ENCODE data around the gene GDAP1L1. TPM values are rescaled to one million over a fixed set of nuclear protein-coding genes. Genes with fewer than 3 reads are reported as not detected.

GDAP1L1 gene
- total RNA-seq, 4 donors from 2014 or later, result not detected

DNA sequence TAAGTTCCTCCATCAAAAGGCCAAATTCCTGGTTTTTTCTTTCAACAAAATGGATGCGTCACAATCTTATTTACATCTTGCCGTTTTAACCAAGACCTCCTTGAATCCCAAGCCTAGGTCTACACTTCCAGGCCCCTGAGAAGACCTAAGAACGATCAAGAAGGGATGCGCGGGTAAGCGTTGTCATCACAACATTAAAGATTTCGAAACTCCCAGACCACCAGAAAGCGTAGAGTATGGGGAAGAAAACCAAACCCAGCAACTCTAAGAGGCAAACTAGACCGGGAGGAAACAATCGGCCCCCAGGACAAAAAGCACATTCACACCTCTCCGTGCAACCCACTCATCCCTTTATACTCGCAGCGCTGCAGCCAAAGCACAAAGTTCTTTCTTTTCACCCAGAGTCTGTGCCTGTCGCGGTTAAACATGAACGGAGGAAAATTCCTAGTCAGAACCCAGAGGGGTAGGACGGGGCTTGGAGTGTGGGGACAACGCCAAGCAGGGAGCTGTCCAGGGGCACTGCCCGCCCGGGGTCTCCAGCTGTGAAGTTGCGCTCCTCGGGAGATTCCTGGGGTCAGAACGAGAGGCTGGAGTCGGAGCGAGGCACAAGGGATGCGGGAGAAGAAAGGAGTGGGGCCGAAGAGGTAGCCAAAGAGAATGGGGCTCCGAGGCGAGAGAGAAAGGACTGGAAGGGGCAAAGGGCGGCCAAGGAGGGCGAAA is 37.3 kb upstream of the GDAP1L1 start:
- peak in 1 of 2 donors; percentile 1 for ATAC-seq
- intact Hi-C loops (cut with DNase I; ENCODE audit: low total_unique reads), result loop anchor here (2.0 to 10.0 kb wide), 12 partner anchors 23 to 1762 kb away; partner anchors contain the start of genes IFT52, JPH2, PKIG and SERINC3
- TF ChIP-seq, protein P1, sequence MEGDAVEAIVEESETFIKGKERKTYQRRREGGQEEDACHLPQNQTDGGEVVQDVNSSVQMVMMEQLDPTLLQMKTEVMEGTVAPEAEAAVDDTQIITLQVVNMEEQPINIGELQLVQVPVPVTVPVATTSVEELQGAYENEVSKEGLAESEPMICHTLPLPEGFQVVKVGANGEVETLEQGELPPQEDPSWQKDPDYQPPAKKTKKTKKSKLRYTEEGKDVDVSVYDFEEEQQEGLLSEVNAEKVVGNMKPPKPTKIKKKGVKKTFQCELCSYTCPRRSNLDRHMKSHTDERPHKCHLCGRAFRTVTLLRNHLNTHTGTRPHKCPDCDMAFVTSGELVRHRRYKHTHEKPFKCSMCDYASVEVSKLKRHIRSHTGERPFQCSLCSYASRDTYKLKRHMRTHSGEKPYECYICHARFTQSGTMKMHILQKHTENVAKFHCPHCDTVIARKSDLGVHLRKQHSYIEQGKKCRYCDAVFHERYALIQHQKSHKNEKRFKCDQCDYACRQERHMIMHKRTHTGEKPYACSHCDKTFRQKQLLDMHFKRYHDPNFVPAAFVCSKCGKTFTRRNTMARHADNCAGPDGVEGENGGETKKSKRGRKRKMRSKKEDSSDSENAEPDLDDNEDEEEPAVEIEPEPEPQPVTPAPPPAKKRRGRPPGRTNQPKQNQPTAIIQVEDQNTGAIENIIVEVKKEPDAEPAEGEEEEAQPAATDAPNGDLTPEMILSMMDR (IDR thresholded peaks at IDR 0.05 in 4 of 5, conservative IDR thresholded peaks at IDR 0.05 in 1 of 5), result no peak
- no peak for TF ChIP-seq POLR2A (IDR thresholded peaks at IDR 0.05)
- Histone ChIP-seq H3K4me1 (peaks cover 51 to 57% of the 10 kb centered on the region in 2 donors), H3K4me3 (peak overlapping the region; percentile 90 to 98 (median 95)), H3K27ac (peak overlapping the region; percentile 97 to 100 (median 98)), H3K9me3 (no peaks in the 10 kb centered on the region), H3K36me3 (no peaks in the 10 kb centered on the region), H3K27me3 (no peaks in the 10 kb centered on the region)
- peak in 1 of 2 donors; percentile 43 for DNase-seq
- in situ Hi-C loops (cut with MboI; ENCODE audit: low sequenced_read_pairs in 4 of 4), result loop anchor here (10.0 to 25.0 kb wide), 8 partner anchors 252 to 1152 kb away; partner anchors contain the start of genes KCNK15 (in 2 of the 4), PKIG (in 1 of the 4), SDC4 (in 1 of the 4) and SRSF6 (in 1 of the 4)

DNA sequence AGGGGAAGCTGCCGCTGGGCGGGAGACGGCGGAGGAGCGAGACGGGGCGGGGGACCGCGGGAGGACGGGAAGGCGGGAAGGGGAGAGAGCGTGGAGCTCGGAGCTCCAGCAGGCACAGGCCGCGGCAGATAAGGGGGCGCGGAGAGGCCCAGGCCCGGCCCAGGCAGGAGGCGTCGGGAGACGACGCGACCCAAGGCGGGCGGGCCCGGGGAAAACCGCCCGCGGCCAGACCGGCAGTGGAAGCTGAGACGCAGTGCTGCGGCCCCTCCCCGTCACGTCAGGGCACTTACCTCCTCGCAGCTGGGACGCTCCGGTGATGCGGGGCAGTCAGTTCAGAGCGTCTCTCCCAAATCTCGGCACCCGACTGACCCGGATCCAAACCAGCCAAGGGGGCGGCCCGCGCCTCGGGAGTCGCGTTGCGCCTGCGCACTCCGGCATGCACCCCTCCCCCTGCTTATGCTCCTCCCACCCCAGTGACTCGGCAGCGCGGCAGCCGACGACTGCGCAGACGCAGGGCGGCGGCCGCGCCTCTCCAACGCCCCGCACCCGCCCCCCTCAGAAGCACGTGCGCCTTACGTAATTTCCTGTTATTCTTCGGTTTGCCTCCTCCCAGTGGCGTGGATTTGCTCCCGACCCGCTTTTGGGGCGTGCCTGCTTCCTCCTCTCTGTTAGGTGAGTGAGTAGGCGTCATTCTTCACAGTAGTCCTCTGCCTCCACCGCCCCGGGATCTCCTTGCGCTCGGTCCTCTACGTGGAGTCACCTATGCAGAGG is 36.5 kb upstream of the GDAP1L1 start, which contains the start of gene OSER1:
Gene OSER1, minus strand, starts transcription at position 366 of the 771 bp plus-strand sequence. CDS start 3,814 bp downstream, outside the sequence.
- peak; percentile 98 to 99 for DNase-seq
- H3K36me3 ChIP-seq, result no peaks in the 10 kb centered on the region
- in situ Hi-C loops (cut with MboI; ENCODE audit: low sequenced_read_pairs in 4 of 4) (loop anchor here (10.0 to 25.0 kb wide), 8 partner anchors 252 to 1152 kb away; partner anchors contain the start of genes KCNK15 (in 2 of the 4), PKIG (in 1 of the 4), SDC4 (in 1 of the 4) and SRSF6 (in 1 of the 4)), intact Hi-C loops (cut with DNase I; ENCODE audit: low total_unique reads) (loop anchor here (2.0 to 10.0 kb wide), 9 partner anchors 24 to 1762 kb away; partner anchors contain the start of genes JPH2, SERINC3, SRSF6 and TOMM34)
- H3K4me1 ChIP-seq, result peaks cover 44 to 50% of the 10 kb centered on the region in 2 donors
- TF ChIP-seq POLR2A (IDR thresholded peaks at IDR 0.05), result peak; percentile 97 to 98
- TF ChIP-seq, protein P1 (IDR thresholded peaks at IDR 0.05 in 4 of 5, conservative IDR thresholded peaks at IDR 0.05 in 1 of 5), result no peak
- no peaks in the 10 kb centered on the region for H3K9me3 ChIP-seq
- peak within 1 kb of the TSS; percentile 97 to 100 (median 98) for H3K27ac ChIP-seq
- no peaks in the 10 kb centered on the region for H3K27me3 ChIP-seq
- ATAC-seq, result peak; percentile 83 to 85
- H3K4me3 ChIP-seq, result peak within 1 kb of the TSS; percentile 90 to 98 (median 95)

DNA sequence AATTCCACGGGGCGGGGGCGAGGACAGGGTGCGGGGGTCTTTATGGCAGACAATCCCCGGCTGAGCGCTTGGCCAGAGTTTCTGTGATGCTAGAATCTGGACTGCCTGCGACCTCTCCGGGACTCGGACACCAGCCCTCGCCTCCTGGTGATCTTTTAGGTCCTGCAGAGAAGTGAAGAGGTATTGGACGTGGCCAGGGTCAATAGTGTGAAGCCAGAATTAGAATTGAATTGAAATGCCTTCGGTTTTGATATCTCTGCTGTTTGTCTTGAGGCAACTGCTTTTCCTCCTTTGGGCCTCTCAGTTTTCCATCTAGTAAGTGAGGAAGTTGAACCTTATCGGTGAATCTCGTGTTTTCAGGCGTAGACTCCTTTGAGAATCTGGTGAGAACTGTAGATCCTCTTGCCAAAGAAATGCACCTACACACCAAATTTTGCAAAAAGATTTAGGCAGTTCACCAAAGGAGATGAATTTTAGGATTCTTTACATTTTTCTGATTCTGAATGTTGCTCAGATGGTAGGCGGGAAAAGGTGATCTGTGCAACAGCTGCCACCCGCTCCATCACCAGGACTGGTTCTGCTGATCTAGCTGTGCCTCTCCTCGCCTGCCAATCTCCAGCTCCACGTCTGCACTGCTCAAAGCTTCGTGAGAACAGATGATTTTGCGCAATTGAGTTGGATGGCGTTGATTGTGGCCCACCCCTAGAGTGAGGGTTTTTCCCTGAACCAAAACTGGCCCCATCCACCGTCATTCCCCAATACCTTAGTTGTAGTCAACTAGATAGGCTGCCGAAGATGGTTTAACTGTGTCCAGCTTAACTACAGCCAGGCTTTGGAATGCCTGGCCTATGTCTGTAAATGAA is 35.7 kb upstream of the GDAP1L1 start:
- H3K27ac ChIP-seq, result peak overlapping the region; percentile 97 to 100 (median 98)
- ATAC-seq (peak in 1 of 2 donors; percentile 2), DNase-seq (peak; percentile 25 to 33)
- H3K9me3 ChIP-seq, result no peaks in the 10 kb centered on the region
- H3K4me3 ChIP-seq, result peak overlapping the region; percentile 81 to 98 (median 88)
- no peaks in the 10 kb centered on the region for H3K27me3 ChIP-seq
- intact Hi-C loops (cut with DNase I; ENCODE audit: low total_unique reads), result loop anchor here (2.0 to 10.0 kb wide), 9 partner anchors 25 to 1761 kb away; partner anchors contain the start of genes JPH2, SERINC3, SRSF6 and TOMM34
- peaks cover 37 to 42% of the 10 kb centered on the region in 2 donors for H3K4me1 ChIP-seq
- in situ Hi-C loops (cut with MboI; ENCODE audit: low sequenced_read_pairs in 4 of 4), result loop anchor here (10.0 to 25.0 kb wide), 8 partner anchors 251 to 1151 kb away; partner anchors contain the start of genes KCNK15 (in 2 of the 4), PKIG (in 1 of the 4), SDC4 (in 1 of the 4) and SRSF6 (in 1 of the 4)
- no peak for TF ChIP-seq POLR2A (IDR thresholded peaks at IDR 0.05)
- TF ChIP-seq, protein P1 (IDR thresholded peaks at IDR 0.05 in 4 of 5, conservative IDR thresholded peaks at IDR 0.05 in 1 of 5), result no peak
- no peaks in the 10 kb centered on the region for H3K36me3 ChIP-seq
